Testis (tissue), 2 donors: ENCODE data around the gene SDCCAG8.

Experiments
- POLR2A ChIP-seq: fragments of 450-650 bp; IDR thresholded peaks from one replicate; pipeline ENCODE4 v1.6.1; 2017; ENCODE audit warnings: antibody characterized with exemption, mild to moderate bottlenecking, moderate library complexity
- TF ChIP-seq, protein P1 (sequence below), 3 experiments: fragments of 450-650 bp in 2 of 3; fragments of 200-600 bp in 1 of 3; sonication (generic) in 1 of 3; IDR thresholded peaks; one replicate each; pipeline ENCODE4 v1.5.1; 2016 to 2019; ENCODE audit warnings: antibody characterized with exemption in 3 of 3, mild to moderate bottlenecking in 2 of 3, moderate library complexity in 1 of 3

DNA sequence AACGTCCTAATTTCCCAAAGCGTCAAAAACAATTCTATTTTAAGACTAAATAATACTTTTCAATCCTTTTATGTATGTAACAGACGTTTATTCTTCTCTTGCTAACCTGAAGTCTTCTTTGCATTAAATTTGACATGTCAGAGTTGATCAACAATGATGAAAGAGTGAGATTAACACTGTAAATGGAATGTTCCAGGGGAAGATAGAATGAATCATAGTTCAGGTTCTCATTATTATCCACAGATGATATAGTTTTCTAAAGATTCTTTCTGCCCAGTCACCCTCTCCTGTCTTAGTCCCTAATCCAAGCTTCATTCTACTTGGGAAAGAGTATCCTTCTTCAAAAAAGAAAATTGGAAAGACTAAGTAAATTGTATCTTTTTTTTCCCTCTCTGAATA is 38.9 kb downstream of the SDCCAG8 start:
- no peak for TF ChIP-seq POLR2A
- TF ChIP-seq, protein P1, sequence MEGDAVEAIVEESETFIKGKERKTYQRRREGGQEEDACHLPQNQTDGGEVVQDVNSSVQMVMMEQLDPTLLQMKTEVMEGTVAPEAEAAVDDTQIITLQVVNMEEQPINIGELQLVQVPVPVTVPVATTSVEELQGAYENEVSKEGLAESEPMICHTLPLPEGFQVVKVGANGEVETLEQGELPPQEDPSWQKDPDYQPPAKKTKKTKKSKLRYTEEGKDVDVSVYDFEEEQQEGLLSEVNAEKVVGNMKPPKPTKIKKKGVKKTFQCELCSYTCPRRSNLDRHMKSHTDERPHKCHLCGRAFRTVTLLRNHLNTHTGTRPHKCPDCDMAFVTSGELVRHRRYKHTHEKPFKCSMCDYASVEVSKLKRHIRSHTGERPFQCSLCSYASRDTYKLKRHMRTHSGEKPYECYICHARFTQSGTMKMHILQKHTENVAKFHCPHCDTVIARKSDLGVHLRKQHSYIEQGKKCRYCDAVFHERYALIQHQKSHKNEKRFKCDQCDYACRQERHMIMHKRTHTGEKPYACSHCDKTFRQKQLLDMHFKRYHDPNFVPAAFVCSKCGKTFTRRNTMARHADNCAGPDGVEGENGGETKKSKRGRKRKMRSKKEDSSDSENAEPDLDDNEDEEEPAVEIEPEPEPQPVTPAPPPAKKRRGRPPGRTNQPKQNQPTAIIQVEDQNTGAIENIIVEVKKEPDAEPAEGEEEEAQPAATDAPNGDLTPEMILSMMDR (IDR thresholded peaks at IDR 0.05), result no peak
